Keratinocyte (primary cell): ENCODE results near the gene CBLL1. TPM values are rescaled to one million over a fixed set of nuclear protein-coding genes. Genes with fewer than 3 reads are reported as not detected.

Source experiments
- DNase-seq: peaks from one replicate; pipeline ENCODE4 v3.0.0-alpha.2; 2011; ENCODE audit warnings: low read depth, missing footprints, low spot score
- FAIRE-seq: peaks from 2 replicates; lab custom pipeline; 2011; peaks lifted over from hg19 to GRCh38; lab: Jason Lieb, UNC
- H2AFZ ChIP-seq: 2 replicates; pipeline ENCODE4 v1.6.0; 2012; ENCODE audit warnings: low read length, control low read depth, inconsistent platforms; ENCODE audit not compliant: control insufficient read depth
- H3K27ac ChIP-seq: 2 replicates; pipeline ENCODE4 v1.5.1; 2011; ENCODE audit warnings: low read length; ENCODE audit not compliant: control insufficient read depth, insufficient read depth
- H3K27me3 ChIP-seq: 3 replicates; pipeline ENCODE4 v1.6.0; 2011; ENCODE audit warnings: low read length; ENCODE audit not compliant: control insufficient read depth, insufficient read depth; ENCODE audit errors: extremely low read depth
- H3K36me3 ChIP-seq, 2 experiments: 2 replicates in 1 of 2; 3 replicates in 1 of 2; pipeline ENCODE4 v1.5.1; 2011; ENCODE audit warnings: low read length in 2 of 2, mild to moderate bottlenecking in 1 of 2; ENCODE audit not compliant: control insufficient read depth in 2 of 2, insufficient read depth in 2 of 2; ENCODE audit errors: extremely low read depth in 1 of 2
- H3K4me1 ChIP-seq: 3 replicates; pipeline ENCODE4 v1.5.1; 2011; ENCODE audit warnings: low read length; ENCODE audit not compliant: control insufficient read depth, insufficient read depth; ENCODE audit errors: extremely low read depth
- H3K4me2 ChIP-seq: 3 replicates; pipeline ENCODE4 v1.6.0; 2011; ENCODE audit warnings: low read depth, low read length; ENCODE audit not compliant: control insufficient read depth, insufficient read depth; ENCODE audit errors: extremely low read depth
- H3K4me3 ChIP-seq, 3 experiments: fragments of 200-600 bp in 1 of 3; sonication (generic) in 1 of 3; 2 replicates in 2 of 3; 3 replicates in 1 of 3; pipeline ENCODE4 v1.5.1; 2011 to 2016; ENCODE audit warnings: low read length in 3 of 3, mild to moderate bottlenecking in 3 of 3, control low read depth in 2 of 3, inconsistent platforms in 1 of 3, low read depth in 1 of 3, mixed read lengths in 1 of 3, mixed run types in 1 of 3, moderate library complexity in 1 of 3; ENCODE audit not compliant: control insufficient read depth in 2 of 3, insufficient read depth in 2 of 3; ENCODE audit errors: extremely low read depth in 1 of 3
- H3K79me2 ChIP-seq: 2 replicates; pipeline ENCODE4 v1.6.0; 2012; ENCODE audit warnings: low read length; ENCODE audit not compliant: control insufficient read depth, insufficient read depth
- H3K9ac ChIP-seq: 3 replicates; pipeline ENCODE4 v1.6.0; 2011; ENCODE audit warnings: low read length; ENCODE audit not compliant: control insufficient read depth, insufficient read depth; ENCODE audit errors: extremely low read depth
- H3K9me1 ChIP-seq: 3 replicates; pipeline ENCODE4 v1.6.0; 2011; ENCODE audit warnings: low read length; ENCODE audit not compliant: control insufficient read depth, insufficient read depth; ENCODE audit errors: extremely low read depth
- H3K9me3 ChIP-seq: 2 replicates; pipeline ENCODE4 v1.5.1; 2012; ENCODE audit warnings: low read depth, low read length; ENCODE audit not compliant: control insufficient read depth
- H4K20me1 ChIP-seq: 3 replicates; pipeline ENCODE4 v1.6.0; 2011; ENCODE audit warnings: low read length; ENCODE audit not compliant: control insufficient read depth, insufficient read depth; ENCODE audit errors: extremely low read depth
- CTCF ChIP-seq, 3 experiments: IDR thresholded peaks in 1 of 3; conservative IDR thresholded peaks in 1 of 3; optimal IDR thresholded peaks in 1 of 3; 2 replicates in 2 of 3; 3 replicates in 1 of 3; pipeline versions ENCODE3 to v1.5.1; 2011; ENCODE audit warnings: low read length in 3 of 3, mild to moderate bottlenecking in 3 of 3, moderate library complexity in 2 of 3, control low read depth in 1 of 3, inconsistent platforms in 1 of 3; ENCODE audit not compliant: insufficient read depth in 2 of 3; ENCODE audit errors: extremely low read depth in 1 of 3
- EZH2 ChIP-seq: IDR thresholded peaks from one replicate; pipeline ENCODE4 v1.6.1; 2012; ENCODE audit warnings: inconsistent platforms, mild to moderate bottlenecking, low read length, moderate library complexity
- dilution Hi-C: fragments of 300-500 bp; cut with MboI; formaldehyde crosslinking; loops from one replicate; pipeline ENCODE4 v1.7.0; 2020; ENCODE audit warnings: low sequenced_read_pairs; ENCODE audit not compliant: extremely low pct_ligation_motif_present
- polyA plus RNA-seq, 5 experiments: library from polyadenylated mRNA; depleted of rRNA in 3 of 5; stranded (reverse) in 3 of 5; stranded (forward) in 1 of 5; unstranded in 1 of 5; fragments of >200 nt; gene quantifications; 1 replicate in 1 of 5; 2 replicates in 3 of 5; 3 replicates in 1 of 5; pipeline versions ENCODE4 v1.2.1 to v1.2.3, GENCODE V29; 2011 to 2012; ENCODE audit warnings: missing spikeins in 2 of 5, low read depth in 1 of 5, low replicate concordance in 1 of 5

The CBLL1 gene
- polyA plus RNA-seq, 1 donor (not counting 4 experiments of a cell fraction or from before 2014, with no cell fraction given) = 15.3 TPM

DNA sequence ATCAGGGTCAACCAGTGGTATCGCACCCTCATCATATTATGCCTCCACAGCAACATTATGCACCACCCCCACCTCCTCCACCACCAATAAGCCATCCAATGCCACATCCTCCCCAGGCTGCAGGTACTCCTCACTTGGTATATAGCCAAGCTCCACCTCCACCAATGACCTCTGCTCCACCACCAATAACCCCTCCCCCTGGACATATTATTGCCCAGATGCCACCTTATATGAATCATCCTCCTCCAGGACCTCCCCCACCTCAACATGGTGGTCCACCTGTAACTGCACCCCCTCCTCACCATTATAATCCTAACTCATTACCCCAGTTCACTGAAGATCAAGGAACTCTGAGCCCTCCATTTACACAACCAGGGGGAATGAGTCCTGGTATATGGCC, 14.7 kb downstream of the CBLL1 start:
- no peaks in the 10 kb centered on the region for H4K20me1 ChIP-seq
- no peak overlapping the region for H3K9ac ChIP-seq
- DNase-seq (no peak), FAIRE-seq (no peak)
- TF ChIP-seq CTCF (optimal IDR thresholded peaks at IDR 0.05 in 1 of 3, IDR thresholded peaks at IDR 0.05 in 1 of 3, conservative IDR thresholded peaks at IDR 0.05 in 1 of 3; ENCODE audit: extremely low read depth in 1 of 3, insufficient read depth in 2 of 3, low read length in 3 of 3) = no peak
- H3K27me3 ChIP-seq = no peaks in the 10 kb centered on the region
- H3K9me3 ChIP-seq = no peaks in the 10 kb centered on the region
- dilution Hi-C loops = loop anchor here (25.0 kb wide), 1 partner anchor 104 kb away; no protein-coding TSS in a partner anchor
- peaks cover 11 to 16% of the 10 kb centered on the region in 2 experiments for H3K36me3 ChIP-seq
- no peak overlapping the region for H3K4me3 ChIP-seq
- no peaks in the 10 kb centered on the region for H3K4me1 ChIP-seq
- H2AFZ ChIP-seq = no peak overlapping the region
- H3K27ac ChIP-seq = no peak overlapping the region
- no peak overlapping the region for H3K4me2 ChIP-seq
- H3K9me1 ChIP-seq = no peaks in the 10 kb centered on the region
- no peaks in the 10 kb centered on the region for H3K79me2 ChIP-seq

DNA sequence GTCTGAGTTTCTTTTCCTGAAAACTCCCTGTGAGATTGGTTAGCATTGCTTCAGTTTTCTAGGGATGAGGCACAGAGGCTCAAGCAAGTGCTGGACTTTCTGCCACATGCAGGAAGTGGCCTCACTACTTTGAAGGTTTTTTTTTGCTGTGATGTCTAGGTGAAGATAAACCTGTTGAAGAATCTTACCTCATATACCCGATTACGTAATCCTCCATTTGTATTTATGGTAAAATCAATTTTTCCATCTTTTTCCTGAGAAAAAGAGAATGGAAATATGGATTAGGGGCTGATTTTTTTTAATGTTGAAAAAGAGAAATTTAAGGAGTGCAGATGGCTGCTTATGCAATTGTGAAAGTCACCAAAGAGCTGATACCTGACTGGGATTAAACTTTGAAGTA, 23.4 kb downstream of the CBLL1 start:
- Histone ChIP-seq H3K9me3 (no peaks in the 10 kb centered on the region), H3K4me3 (no peak overlapping the region), H3K36me3 (no peaks in the 10 kb centered on the region), H3K4me1 (peaks cover 2% of the 10 kb centered on the region), H3K27ac (no peak overlapping the region), H2AFZ (no peak overlapping the region), H3K9me1 (no peaks in the 10 kb centered on the region), H3K27me3 (no peaks in the 10 kb centered on the region), H4K20me1 (no peaks in the 10 kb centered on the region), H3K79me2 (no peaks in the 10 kb centered on the region), H3K4me2 (no peak overlapping the region), H3K9ac (no peak overlapping the region)
- DNase-seq = no peak
- FAIRE-seq = no peak
- dilution Hi-C loops = loop anchor here (25.0 kb wide), 1 partner anchor 95 kb away; no protein-coding TSS in a partner anchor
- TF ChIP-seq CTCF (optimal IDR thresholded peaks at IDR 0.05 in 1 of 3, IDR thresholded peaks at IDR 0.05 in 1 of 3, conservative IDR thresholded peaks at IDR 0.05 in 1 of 3; ENCODE audit: extremely low read depth in 1 of 3, insufficient read depth in 2 of 3, low read length in 3 of 3) (no peak), EZH2 (no peak)
